H1 (cell line): ENCODE data around the gene RNF186. TPM values are rescaled to one million over a fixed set of nuclear protein-coding genes. Genes with fewer than 3 reads are reported as not detected.

Experiments
- CTCF ChIA-PET: fragments of 300-600 bp; sonication (Branson Sonifier 250); formaldehyde crosslinking; loops from one replicate; lab custom pipeline; 2021; ENCODE audit not compliant: partially characterized antibody; lab: Charles Lee
- POLR2A ChIA-PET: fragments of 300-600 bp; sonication (Branson Sonifier 250); formaldehyde crosslinking; loops from one replicate; lab custom pipeline; 2021; ENCODE audit warnings: inconsistent platforms; ENCODE audit not compliant: partially characterized antibody; lab: Charles Lee
- DNase-seq, 2 experiments: peaks; one replicate each; pipeline versions ENCODE4 v3.0.0 to v3.0.0-alpha.2; 2010 to 2022; ENCODE audit warnings: low spot score in 2 of 2, low read depth in 1 of 2, mixed read lengths in 1 of 2
- FAIRE-seq: peaks from 2 replicates; lab custom pipeline; 2011; peaks lifted over from hg19 to GRCh38; lab: Jason Lieb, UNC
- H2AFZ ChIP-seq: 2 replicates; pipeline ENCODE4 v1.8.1; 2012; ENCODE audit warnings: low read length, inconsistent platforms
- H2AK5ac ChIP-seq: 2 replicates; pipeline ENCODE4 v1.6.1; 2013; ENCODE audit warnings: low read depth, low read length
- H2BK120ac ChIP-seq: replicated peaks from 2 replicates; pipeline ENCODE3; 2013; ENCODE audit warnings: low read depth, low read length, inconsistent platforms
- H2BK12ac ChIP-seq: 2 replicates; pipeline ENCODE4 v1.6.1; 2013; ENCODE audit warnings: low read depth, low read length
- H2BK15ac ChIP-seq: 2 replicates; pipeline ENCODE4 v1.6.1; 2013; ENCODE audit warnings: low read length
- H2BK20ac ChIP-seq: 2 replicates; pipeline ENCODE4 v1.6.1; 2013; ENCODE audit warnings: low read length
- H2BK5ac ChIP-seq: 2 replicates; pipeline ENCODE4 v1.6.1; 2013; ENCODE audit warnings: low read depth, low read length
- H3K14ac ChIP-seq: 2 replicates; pipeline ENCODE4 v1.6.1; 2013; ENCODE audit warnings: inconsistent platforms; ENCODE audit not compliant: insufficient read length
- H3K18ac ChIP-seq: 2 replicates; pipeline ENCODE4 v1.6.1; 2013; ENCODE audit warnings: low read length; ENCODE audit errors: extremely low read depth
- H3K23ac ChIP-seq: 2 replicates; pipeline ENCODE4 v1.6.1; 2013; ENCODE audit warnings: inconsistent platforms; ENCODE audit not compliant: insufficient read length
- H3K23me2 ChIP-seq: 2 replicates; pipeline ENCODE4 v1.6.1; 2013; ENCODE audit warnings: low read depth, low read length
- H3K27ac ChIP-seq: 2 replicates; pipeline ENCODE4 v1.6.1; 2011; ENCODE audit warnings: low read depth, low read length, inconsistent platforms
- H3K27me3 ChIP-seq, 4 experiments: replicated peaks in 1 of 4; 1 replicate in 1 of 4; 2 replicates in 3 of 4; pipeline versions ENCODE4 v1.6.1 to v1.8.1; 2011 to 2013; ENCODE audit warnings: low read length in 3 of 4, mild to moderate bottlenecking in 3 of 4, inconsistent platforms in 2 of 4, mixed read lengths in 2 of 4, moderate library complexity in 1 of 4; ENCODE audit not compliant: control insufficient read depth in 3 of 4, insufficient read depth in 3 of 4; ENCODE audit errors: extremely low read depth in 1 of 4
- H3K36me3 ChIP-seq, 4 experiments: 2 replicates each; pipeline versions ENCODE4 v1.6.1 to v1.8.1; 2011 to 2013; ENCODE audit warnings: mild to moderate bottlenecking in 4 of 4, low read length in 3 of 4, moderate library complexity in 2 of 4, control low read depth in 1 of 4, inconsistent platforms in 1 of 4; ENCODE audit not compliant: insufficient read depth in 4 of 4, control insufficient read depth in 2 of 4
- H3K4ac ChIP-seq: replicated peaks from 2 replicates; pipeline ENCODE3; 2013; ENCODE audit warnings: low read length, low read depth, mixed read lengths, inconsistent platforms; ENCODE audit not compliant: insufficient read length
- H3K4me1 ChIP-seq, 4 experiments: replicated peaks in 1 of 4; 1 replicate in 1 of 4; 2 replicates in 3 of 4; pipeline versions ENCODE4 v1.6.1 to v1.8.1; 2011 to 2013; ENCODE audit warnings: low read length in 3 of 4, inconsistent platforms in 2 of 4, mixed read lengths in 1 of 4; ENCODE audit not compliant: insufficient read depth in 4 of 4, control insufficient read depth in 3 of 4
- H3K4me2 ChIP-seq, 2 experiments: 2 replicates each; pipeline versions ENCODE4 v1.6.1 to v1.8.1; 2011 to 2013; ENCODE audit warnings: low read depth in 2 of 2, low read length in 2 of 2, control low read depth in 1 of 2, inconsistent platforms in 1 of 2, mild to moderate bottlenecking in 1 of 2; ENCODE audit not compliant: insufficient read depth in 1 of 2
- H3K4me3 ChIP-seq, 4 experiments: fragments of 200-600, 300-600 bp in 1 of 4; sonication (generic), shearing (Covaris generic), sonication (Bioruptor Twin) in 1 of 4; 2 replicates each; pipeline versions ENCODE4 v1.5.1 to v1.8.1; 2011 to 2016; ENCODE audit warnings: low read length in 4 of 4, low read depth in 3 of 4, control low read depth in 2 of 4, inconsistent platforms in 2 of 4, mild to moderate bottlenecking in 2 of 4, mixed read lengths in 1 of 4, moderate library complexity in 1 of 4; ENCODE audit not compliant: insufficient read depth in 2 of 4; ENCODE audit errors: extremely low read depth in 1 of 4
- H3K56ac ChIP-seq: replicated peaks from 2 replicates; pipeline ENCODE3; 2013; ENCODE audit warnings: low read depth, mild to moderate bottlenecking, mixed read lengths, low read length, inconsistent platforms; ENCODE audit not compliant: insufficient read length
- H3K79me1 ChIP-seq: 2 replicates; pipeline ENCODE4 v1.6.1; 2013; ENCODE audit warnings: low read depth, low read length, control low read depth
- H3K79me2 ChIP-seq, 2 experiments: 2 replicates each; pipeline versions ENCODE4 v1.6.1 to v1.8.1; 2012 to 2013; ENCODE audit warnings: low read length in 2 of 2, mild to moderate bottlenecking in 2 of 2, inconsistent platforms in 1 of 2; ENCODE audit not compliant: insufficient read depth in 2 of 2, control insufficient read depth in 1 of 2
- H3K9ac ChIP-seq, 4 experiments: replicated peaks in 1 of 4; 1 replicate in 1 of 4; 2 replicates in 3 of 4; pipeline versions ENCODE4 v1.6.1 to v1.8.1; 2011 to 2013; ENCODE audit warnings: low read depth in 3 of 4, low read length in 3 of 4, control low read depth in 2 of 4, mild to moderate bottlenecking in 2 of 4, moderate library complexity in 2 of 4, inconsistent platforms in 1 of 4; ENCODE audit errors: extremely low read depth in 1 of 4
- H3K9me3 ChIP-seq, 2 experiments: 2 replicates each; pipeline versions ENCODE4 v1.6.1 to v1.8.1; 2012 to 2013; ENCODE audit warnings: mild to moderate bottlenecking in 2 of 2, moderate library complexity in 2 of 2, control low read depth in 1 of 2, inconsistent platforms in 1 of 2, low read depth in 1 of 2, low read length in 1 of 2, mixed read lengths in 1 of 2; ENCODE audit not compliant: insufficient read depth in 2 of 2
- H4K20me1 ChIP-seq, 2 experiments: replicated peaks in 1 of 2; 2 replicates each; pipeline versions ENCODE3 to v1.8.1; 2011 to 2013; ENCODE audit warnings: inconsistent platforms in 2 of 2, low read length in 2 of 2, mild to moderate bottlenecking in 1 of 2; ENCODE audit not compliant: insufficient read depth in 2 of 2, control insufficient read depth in 1 of 2
- H4K5ac ChIP-seq: 2 replicates; pipeline ENCODE4 v1.6.1; 2013; ENCODE audit warnings: low read length, low read depth, mixed read lengths, inconsistent platforms; ENCODE audit not compliant: insufficient read length
- H4K8ac ChIP-seq: 2 replicates; pipeline ENCODE4 v1.8.0; 2013; ENCODE audit warnings: mild to moderate bottlenecking, moderate library complexity, low read length, inconsistent platforms; ENCODE audit not compliant: insufficient read depth; ENCODE audit errors: extremely low read depth
- H4K91ac ChIP-seq: replicated peaks from 2 replicates; pipeline ENCODE3; 2013; ENCODE audit warnings: low read length, mixed read lengths, inconsistent platforms; ENCODE audit not compliant: insufficient read length
- MAFK ChIP-seq: IDR thresholded peaks from 2 replicates; pipeline ENCODE4 v1.6.1; 2012; ENCODE audit warnings: low read depth, mild to moderate bottlenecking, improper control_type of control experiment, low read length
- SP4 ChIP-seq: IDR thresholded peaks from 2 replicates; pipeline ENCODE4 v1.6.1; 2012; ENCODE audit warnings: low read length, inconsistent platforms
- TEAD4 ChIP-seq: IDR thresholded peaks from 2 replicates; pipeline ENCODE4 v1.6.1; 2012; ENCODE audit warnings: low read depth, low read length, inconsistent platforms, mixed read lengths
- WGBS, 2 experiments: shearing (Covaris generic) in 1 of 2; methylation state at CpG; one replicate each; pipeline versions ENCODE4 v1.1.6 to v1.1.7; 2013 to 2015; ENCODE audit warnings: low lambda C conversion rate in 2 of 2, mixed read lengths in 2 of 2, inconsistent platforms in 1 of 2, low coverage in 1 of 2, missing lambda C conversion rate in 1 of 2; ENCODE audit not compliant: insufficient replicate concordance in 2 of 2, insufficient coverage in 1 of 2, insufficient read length in 1 of 2; ENCODE audit errors: extremely low coverage in 1 of 2, missing lambda C conversion rate in 1 of 2; 5-methylcytosine and 5-hydroxymethylcytosine counted together
- polyA plus RNA-seq, 7 experiments: library from polyadenylated mRNA; depleted of rRNA in 3 of 7; stranded (reverse) in 5 of 7; unstranded in 2 of 7; fragments of >200 nt in 5 of 7; fragments of 200-250 nt in 2 of 7; gene quantifications; 1 replicate in 5 of 7; 2 replicates in 1 of 7; 4 replicates in 1 of 7; pipeline versions ENCODE4 v1.2.1 to v1.2.3, GENCODE V29; 2011 to 2013; ENCODE audit warnings: missing spikeins in 2 of 7, mixed read lengths in 2 of 7
- total RNA-seq: library from RNA; stranded (reverse); fragmentation: NEBNext Ultra II Directional; extraction: Animal tissue kit (Norgen Biotek cat#: 25700); gene quantifications from 2 replicates; pipeline ENCODE4 v1.2.1, GENCODE V29; 2021

The RNF186 gene
- total and polyA plus RNA-seq, 2 of the 8 experiments (the other 6 are each of a cell fraction or from before 2014, with no cell fraction given): not detected

- Histone ChIP-seq H3K56ac (no peak overlapping the region), H3K4me1 (peaks cover 0 to 2% (median under 1%) of the 10 kb centered on the region in 4 experiments; a peak in 5 of 7 replicates), H2BK5ac (no peak overlapping the region), H3K23me2 (no peaks in the 10 kb centered on the region), H3K4me3 (no peak overlapping the region), H3K79me1 (no peaks in the 10 kb centered on the region), H3K9ac (no peak overlapping the region), H3K27ac (no peak overlapping the region), H4K91ac (no peak overlapping the region), H3K9me3 (no peaks in the 10 kb centered on the region), H2AFZ (no peak overlapping the region), H3K14ac (no peak overlapping the region), H3K79me2 (no peaks in the 10 kb centered on the region), H3K18ac (no peak overlapping the region), H2BK120ac (no peak overlapping the region), H3K23ac (no peak overlapping the region), H2BK20ac (no peak overlapping the region), H3K27me3 (peaks cover 0 to under 1% (median 0%) of the 10 kb centered on the region in 4 experiments; a peak in 3 of 7 replicates), H4K8ac (no peak overlapping the region)
- WGBS, 2 experiments: 83% methylated on average over 3 of the region's 4 CpGs; no CpG with 5 or more reads in 1 of the 2 experiments
- TF ChIP-seq MAFK: peak; percentile 83
- TF ChIP-seq SP4: no peak
- TF ChIP-seq TEAD4: no peak
- TF ChIP-seq, all 59 proteins: peak for 1
- CTCF ChIA-PET: no interaction called here
- no peak overlapping the region for H2BK15ac ChIP-seq
- H2BK12ac ChIP-seq: no peak overlapping the region
- no peak for DNase-seq
- no peak overlapping the region for H3K4me2 ChIP-seq
- H2AK5ac ChIP-seq: no peak overlapping the region
- FAIRE-seq: no peak
- no peak overlapping the region for H3K4ac ChIP-seq
- no peaks in the 10 kb centered on the region for H4K20me1 ChIP-seq
- H3K36me3 ChIP-seq: no peaks in the 10 kb centered on the region
- no peak overlapping the region for H4K5ac ChIP-seq
- POLR2A ChIA-PET: no interaction called here
These were observed 22.7 kb downstream of the RNF186 start for GRCh38 chr1:19792237-19793002.
